ENCODE results near the gene TGIF1. TPM values are rescaled to one million over a fixed set of nuclear protein-coding genes. Genes with fewer than 3 reads are reported as not detected.

The TGIF1 gene
- total and polyA plus RNA-seq, 10 of the 15 experiments (the other 5 are each of a cell fraction or from before 2014, with no cell fraction given) = 1.8 to 8.5 (median 6.4) TPM

- TF ChIP-seq CEBPZ (IDR thresholded peaks at IDR 0.05; ENCODE audit: low read depth, low read length) (no peak), POLR2A (IDR thresholded peaks at IDR 0.05; ENCODE audit: low read depth, low read length) (peak; percentile 7), ZBTB40 (IDR thresholded peaks at IDR 0.05; ENCODE audit: borderline replicate concordance) (no peak), JUND (IDR thresholded peaks at IDR 0.05; ENCODE audit: low read depth, low read length) (no peak), LARP7 (IDR thresholded peaks at IDR 0.05) (peak; percentile 23; the same call in 1 of the 2 replicates), IKZF1 (conservative IDR thresholded peaks at IDR 0.05) (peak; percentile 44; the same call in 1 of the 2 replicates), ETV6 (conservative IDR thresholded peaks at IDR 0.05 in 1 of 2, IDR thresholded peaks at IDR 0.05 in 1 of 2; ENCODE audit: borderline replicate concordance in 1 of 2, low read depth in 1 of 2) (0 out of 4 replicates have a peak, but pooled peaks of 1 of the 2 experiments have one; percentile 2), FOS (IDR thresholded peaks at IDR 0.05; ENCODE audit: borderline replicate concordance, extremely low read depth, insufficient read length) (no peak), MXI1 (IDR thresholded peaks at IDR 0.05; ENCODE audit: low read depth, low read length) (no peak; the same call in 1 of the 2 replicates), BHLHE40 (IDR thresholded peaks at IDR 0.05; ENCODE audit: borderline replicate concordance in 1 of 2, low read depth in 2 of 2, low read length in 1 of 2) (peak; percentile 65 to 89; a peak in 3 of 4 replicates), BRCA1 (IDR thresholded peaks at IDR 0.05; ENCODE audit: low read depth, low read length) (no peak), ZBTB33 (IDR thresholded peaks at IDR 0.05) (no peak), ZNF622 (IDR thresholded peaks at IDR 0.05) (no peak), SREBF2 (IDR thresholded peaks at IDR 0.05; ENCODE audit: low read length) (no peak), USF2 (IDR thresholded peaks at IDR 0.05; ENCODE audit: borderline replicate concordance, low read depth, low read length) (no peak), TBL1XR1 (IDR thresholded peaks at IDR 0.05; ENCODE audit: low read depth, low read length) (no peak), CHD4 (IDR thresholded peaks at IDR 0.05) (no peak), USF1 (IDR thresholded peaks at IDR 0.05; ENCODE audit: borderline replicate concordance, extremely low read length, insufficient read depth, low read depth, low read length) (no peak), TARDBP (IDR thresholded peaks at IDR 0.05; ENCODE audit: borderline replicate concordance) (no peak)
These were observed 410 bp upstream of the TGIF1 start (continued) for GRCh38 chr18:3449512-3450011.

Data from GM12878 (cell line).